ENCODE results near the gene DBF4B.

DBF4B gene

DNA sequence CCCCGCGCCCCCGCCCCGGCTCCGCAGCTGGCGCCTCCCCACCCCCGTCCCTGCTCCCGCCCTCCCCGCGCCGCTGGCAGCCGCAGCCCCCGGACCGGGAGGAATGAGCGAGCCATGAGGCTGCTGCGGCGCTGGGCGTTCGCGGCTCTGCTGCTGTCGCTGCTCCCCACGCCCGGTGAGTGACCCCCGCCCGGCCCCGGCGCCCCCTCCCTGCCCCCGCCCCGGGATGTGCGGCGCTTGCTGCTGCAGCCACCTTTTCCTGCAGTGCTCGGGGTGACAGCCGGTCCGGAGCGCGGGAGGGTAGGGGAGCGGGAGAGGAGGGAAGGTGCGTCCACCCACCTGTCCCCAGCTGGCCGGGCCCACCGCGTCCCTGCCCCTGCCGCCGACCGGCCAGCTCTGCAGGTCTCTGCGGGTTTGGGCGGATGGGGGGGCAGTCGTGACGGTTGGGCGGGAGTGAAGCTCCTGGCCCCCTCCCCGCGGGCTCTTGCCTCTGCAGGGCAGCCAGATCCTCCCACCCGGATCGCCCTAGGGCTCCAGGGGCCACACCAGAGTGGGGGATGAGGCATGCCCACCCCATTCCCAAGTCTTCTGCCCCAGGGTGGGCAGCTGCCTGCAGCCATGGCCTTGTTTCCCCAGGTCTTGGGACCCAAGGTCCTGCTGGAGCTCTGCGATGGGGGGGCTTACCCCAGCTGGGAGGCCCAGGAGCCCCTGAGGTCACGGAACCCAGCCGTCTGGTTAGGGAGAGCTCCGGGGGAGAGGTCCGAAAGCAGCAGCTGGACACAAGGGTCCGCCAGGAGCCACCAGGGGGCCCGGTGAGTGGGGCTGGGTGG, 50.8 kb downstream of the DBF4B start:
- Histone ChIP-seq H3K4me1 (ENCODE audit: insufficient read depth, low read length) (no peaks in the 10 kb centered on the region), H3K4me3 (ENCODE audit: low read depth in 1 of 2, low read length in 2 of 2) (no peak overlapping the region), H3K79me2 (ENCODE audit: insufficient read depth, low read length) (no peaks in the 10 kb centered on the region), H2AFZ (ENCODE audit: low read depth, low read length) (no peak overlapping the region), H3K9ac (ENCODE audit: low read depth, low read length) (no peak overlapping the region), H3K27ac (ENCODE audit: low read length) (no peak overlapping the region), H4K20me1 (ENCODE audit: insufficient read depth, low read length) (peaks cover 7% of the 10 kb centered on the region; the same call in 1 of the 2 replicates), H3K9me3 (ENCODE audit: insufficient read depth, low read length, severe bottlenecking) (no peaks in the 10 kb centered on the region), H3K27me3 (ENCODE audit: insufficient read depth, low read length, poor library complexity) (peaks cover 25% of the 10 kb centered on the region), H3K4me2 (ENCODE audit: insufficient read depth, low read length) (no peak overlapping the region), H3K36me3 (ENCODE audit: insufficient read depth, low read length) (no peaks in the 10 kb centered on the region)
- ATAC-seq (ENCODE audit: insufficient read depth, low read depth), result peak; percentile 27; the same call in 1 of the 3 replicates
- peak; percentile 51 for TF ChIP-seq EZH2 (IDR thresholded peaks at IDR 0.05; ENCODE audit: borderline replicate concordance, low read depth, low read length, severe bottlenecking)
- TF ChIP-seq CTCF (IDR thresholded peaks at IDR 0.05; ENCODE audit: borderline replicate concordance, extremely low read depth, low read length, poor library complexity, severe bottlenecking), result no peak
- no peak for DNase-seq

DNA sequence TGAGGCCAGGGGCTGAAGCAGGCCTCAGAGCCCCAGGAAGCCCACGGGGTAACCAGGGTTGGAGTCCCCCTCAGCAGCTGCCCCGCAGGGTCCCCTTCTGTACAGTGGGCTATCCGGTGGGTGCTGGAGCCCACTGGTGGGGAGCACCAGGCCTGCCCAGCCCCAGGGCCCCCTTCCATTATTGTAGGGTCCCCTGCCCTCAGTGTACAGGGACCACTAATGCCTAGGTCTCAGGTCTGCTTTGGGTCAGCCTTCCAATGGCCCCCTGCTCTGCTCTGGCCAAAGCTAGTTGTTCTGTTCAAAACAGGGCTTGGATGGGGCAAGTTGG, 51.4 kb downstream of the DBF4B start:
- TF ChIP-seq CTCF (IDR thresholded peaks at IDR 0.05; ENCODE audit: borderline replicate concordance, extremely low read depth, low read length, poor library complexity, severe bottlenecking) (no peak), EZH2 (IDR thresholded peaks at IDR 0.05; ENCODE audit: borderline replicate concordance, low read depth, low read length, severe bottlenecking) (no peak)
- Histone ChIP-seq H3K9ac (ENCODE audit: low read depth, low read length) (no peak overlapping the region), H2AFZ (ENCODE audit: low read depth, low read length) (no peak overlapping the region), H4K20me1 (ENCODE audit: insufficient read depth, low read length) (peaks cover 7% of the 10 kb centered on the region; the same call in 1 of the 2 replicates), H3K79me2 (ENCODE audit: insufficient read depth, low read length) (no peaks in the 10 kb centered on the region), H3K4me1 (ENCODE audit: insufficient read depth, low read length) (no peaks in the 10 kb centered on the region), H3K4me3 (ENCODE audit: low read depth in 1 of 2, low read length in 2 of 2) (no peak overlapping the region), H3K9me3 (ENCODE audit: insufficient read depth, low read length, severe bottlenecking) (no peaks in the 10 kb centered on the region), H3K27ac (ENCODE audit: low read length) (no peak overlapping the region), H3K27me3 (ENCODE audit: insufficient read depth, low read length, poor library complexity) (peaks cover 25% of the 10 kb centered on the region), H3K36me3 (ENCODE audit: insufficient read depth, low read length) (no peaks in the 10 kb centered on the region), H3K4me2 (ENCODE audit: insufficient read depth, low read length) (no peak overlapping the region)
- DNase-seq (no peak), ATAC-seq (ENCODE audit: insufficient read depth, low read depth) (no peak)

- no peak for DNase-seq
- H4K20me1 ChIP-seq (ENCODE audit: insufficient read depth, low read length), result peaks cover 7% of the 10 kb centered on the region; the same call in 1 of the 2 replicates
These were observed 52.2 kb downstream of the DBF4B start for GRCh38 chr17:44760474-44761308.

More at GRCh38 chr17:44760474-44761308, 52.2 kb downstream of the DBF4B start:
- Histone ChIP-seq H3K4me1 (ENCODE audit: insufficient read depth, low read length) (no peaks in the 10 kb centered on the region), H3K27ac (ENCODE audit: low read length) (no peak overlapping the region), H3K36me3 (ENCODE audit: insufficient read depth, low read length) (no peaks in the 10 kb centered on the region), H3K4me3 (ENCODE audit: low read depth in 1 of 2, low read length in 2 of 2) (no peak overlapping the region), H3K79me2 (ENCODE audit: insufficient read depth, low read length) (no peaks in the 10 kb centered on the region), H2AFZ (ENCODE audit: low read depth, low read length) (no peak overlapping the region), H3K27me3 (ENCODE audit: insufficient read depth, low read length, poor library complexity) (peaks cover 25% of the 10 kb centered on the region), H3K9ac (ENCODE audit: low read depth, low read length) (no peak overlapping the region), H3K9me3 (ENCODE audit: insufficient read depth, low read length, severe bottlenecking) (no peaks in the 10 kb centered on the region), H3K4me2 (ENCODE audit: insufficient read depth, low read length) (no peak overlapping the region)
- no peak for TF ChIP-seq EZH2 (IDR thresholded peaks at IDR 0.05; ENCODE audit: borderline replicate concordance, low read depth, low read length, severe bottlenecking)
- TF ChIP-seq CTCF (IDR thresholded peaks at IDR 0.05; ENCODE audit: borderline replicate concordance, extremely low read depth, low read length, poor library complexity, severe bottlenecking), result no peak
- ATAC-seq (ENCODE audit: insufficient read depth, low read depth), result no peak

All from DND-41 (cell line).